GM12878 (cell line): Measurements from ENCODE around the gene SLC38A1. TPM values are rescaled to one million over a fixed set of nuclear protein-coding genes. Genes with fewer than 3 reads are reported as not detected.

Source experiments
- ATF3 ChIP-seq: IDR thresholded peaks from 2 replicates; pipeline ENCODE4 v1.6.1; 2011; ENCODE audit warnings: low read depth, mild to moderate bottlenecking, low read length, moderate library complexity, borderline replicate concordance; ENCODE audit errors: extremely low read depth
- CHD1 ChIP-seq: IDR thresholded peaks from 2 replicates; pipeline ENCODE4 v1.6.1; 2012; ENCODE audit warnings: low read depth, low read length, improper control_type of control experiment
- E2F8 ChIP-seq: fragments of 450-650 bp; IDR thresholded peaks from 2 replicates; pipeline ENCODE4 v1.6.1; 2018; ENCODE audit warnings: mild to moderate bottlenecking, low read depth, moderate library complexity; ENCODE audit not compliant: partially characterized antibody
- E4F1 ChIP-seq: fragments of 450-650 bp; IDR thresholded peaks from 2 replicates; pipeline ENCODE4 v1.6.1; 2018; ENCODE audit warnings: borderline replicate concordance, mild to moderate bottlenecking; ENCODE audit not compliant: partially characterized antibody
- EED ChIP-seq: sonication (generic); IDR thresholded peaks from 2 replicates; pipeline ENCODE4 v1.6.1; 2016; ENCODE audit warnings: antibody characterized with exemption, low read depth
- JUNB ChIP-seq: IDR thresholded peaks from 2 replicates; pipeline ENCODE4 v1.6.1; 2016; ENCODE audit warnings: antibody characterized with exemption, mild to moderate bottlenecking
- NFYB ChIP-seq: IDR thresholded peaks from 2 replicates; pipeline ENCODE4 v1.6.1; 2011; ENCODE audit warnings: low read depth, mild to moderate bottlenecking, low read length, improper control_type of control experiment, moderate library complexity; ENCODE audit not compliant: insufficient read depth
- NR2F1 ChIP-seq: fragments of 450-650 bp; conservative IDR thresholded peaks from 2 replicates; pipeline ENCODE4 v1.6.1; 2017; ENCODE audit warnings: mild to moderate bottlenecking
- POLR2A ChIP-seq: IDR thresholded peaks from 2 replicates; pipeline ENCODE4 v1.6.1; 2011; ENCODE audit warnings: low read depth, mild to moderate bottlenecking, low read length
- RELB ChIP-seq: fragments of 450-650 bp; IDR thresholded peaks from 2 replicates; pipeline ENCODE4 v1.6.1; 2017; ENCODE audit warnings: low read depth, mild to moderate bottlenecking, moderate library complexity
- RUNX3 ChIP-seq: IDR thresholded peaks from 2 replicates; pipeline ENCODE4 v1.6.1; 2012; ENCODE audit warnings: low read length, inconsistent platforms
- SMC3 ChIP-seq: IDR thresholded peaks from 2 replicates; pipeline ENCODE4 v1.6.1; 2011; ENCODE audit warnings: low read length, improper control_type of control experiment, borderline replicate concordance
- SRF ChIP-seq, 2 experiments: IDR thresholded peaks; 2 replicates each; pipeline ENCODE4 v1.6.1; 2011; ENCODE audit warnings: low read depth in 2 of 2, low read length in 2 of 2, mild to moderate bottlenecking in 1 of 2, moderate library complexity in 1 of 2
- USF1 ChIP-seq: IDR thresholded peaks from 2 replicates; pipeline ENCODE4 v1.6.1; 2011; ENCODE audit warnings: borderline replicate concordance, low read depth, mild to moderate bottlenecking, moderate library complexity, mixed read lengths, low read length; ENCODE audit not compliant: insufficient read depth; ENCODE audit errors: extremely low read length
- ZBTB4 ChIP-seq: fragments of 450-650 bp; formaldehyde crosslinking; IDR thresholded peaks from 2 replicates; pipeline ENCODE4 v1.4.0; 2022; ENCODE audit warnings: mild to moderate bottlenecking, moderate library complexity
- ZNF217 ChIP-seq: fragments of 450-650 bp; IDR thresholded peaks from 2 replicates; pipeline ENCODE4 v1.6.1; 2017; ENCODE audit warnings: antibody characterized with exemption, mild to moderate bottlenecking
- ZNF622 ChIP-seq: fragments of 450-650 bp; IDR thresholded peaks from 2 replicates; pipeline ENCODE4 v1.6.1; 2017; ENCODE audit warnings: mild to moderate bottlenecking, inconsistent platforms
- ZSCAN29 ChIP-seq: fragments of 450-650 bp; IDR thresholded peaks from 2 replicates; pipeline ENCODE4 v1.6.1; 2017; ENCODE audit warnings: mild to moderate bottlenecking, moderate library complexity
- polyA plus RNA-seq, 11 experiments: library from polyadenylated mRNA; depleted of rRNA in 4 of 11; unstranded in 6 of 11; stranded (reverse) in 5 of 11; fragments of >200 nt; fragmentation: Nextera tagmentation in 4 of 11; fragmentation: Illumina TruSeq in 1 of 11; extraction: Ambion mirVana in 4 of 11; extraction: Trizol in 1 of 11; gene quantifications; 1 replicate in 1 of 11; 2 replicates in 10 of 11; pipeline versions ENCODE4 v1.2.1 to v1.2.3, GENCODE V29; 2011 to 2016; ENCODE audit warnings: inconsistent platforms in 2 of 11, missing spikeins in 2 of 11, low read depth in 1 of 11
- total RNA-seq, 4 experiments: library from RNA; depleted of rRNA in 3 of 4; stranded (reverse); fragments of >200 nt in 3 of 4; fragmentation: Illumina TruSeq in 1 of 4; extraction: Trizol in 1 of 4; gene quantifications; 2 replicates each; pipeline versions ENCODE4 v1.2.1 to v1.2.3, GENCODE V29; 2013 to 2021

The SLC38A1 gene
- total and polyA plus RNA-seq, 10 of the 15 experiments (the other 5 are each of a cell fraction or from before 2014, with no cell fraction given), result 38.1 to 191 (median 144) TPM

- TF ChIP-seq E2F8, result no peak
- TF ChIP-seq USF1, result peak; percentile 60
- TF ChIP-seq NR2F1, result no peak
- TF ChIP-seq EED, result peak; percentile 36; the same call in 1 of the 2 replicates
- no peak for TF ChIP-seq ZBTB4 (CRISPR knock-in tag)
- no peak; the same call in 1 of the 2 replicates for TF ChIP-seq POLR2A
- no peak for TF ChIP-seq SMC3
- no peak for TF ChIP-seq ZSCAN29
- no peak for TF ChIP-seq E4F1
- no peak for TF ChIP-seq CHD1
- no peak for TF ChIP-seq RUNX3
- TF ChIP-seq ZNF622, result no peak
- TF ChIP-seq ZNF217, result no peak
- TF ChIP-seq ATF3, result no peak
- peak; percentile 42 for TF ChIP-seq RELB
- TF ChIP-seq SRF (IDR thresholded peaks at IDR 0.05; ENCODE audit: low read depth in 2 of 2, low read length in 2 of 2), result no peak
- TF ChIP-seq NFYB, result peak; percentile 41; the same call in 1 of the 2 replicates
- no peak for TF ChIP-seq JUNB
Measured at GRCh38 chr12:46269429-46270241, 792 bp upstream of the SLC38A1 start (continued).
